WTC11 (cell line): ENCODE measurements around the gene TMEM236. TPM values are rescaled to one million over a fixed set of nuclear protein-coding genes. Genes with fewer than 3 reads are reported as not detected.

Experiments used
- ATAC-seq: fragments of 200-7000 bp; cut with Tn5 transposase; 2 replicates; pipeline ENCODE4 v1.10.0; 2021; ENCODE audit warnings: mild to moderate bottlenecking, moderate library complexity
- CTCF ChIA-PET: fragments of 300-600 bp; sonication (Branson Sonifier 250); formaldehyde crosslinking; loops from one replicate; lab custom pipeline; 2021; ENCODE audit warnings: antibody characterized with exemption; lab: Charles Lee
- POLR2A ChIA-PET: fragments of 350-600 bp; sonication (Branson Sonifier 250); formaldehyde crosslinking; loops from one replicate; lab custom pipeline; 2021; ENCODE audit warnings: antibody characterized with exemption; lab: Charles Lee
- DNase-seq: peaks from one replicate; pipeline ENCODE4 v3.0.0; 2021; ENCODE audit warnings: low spot score
- H3K27ac Mint-ChIP-seq: 2 replicates; pipeline ENCODE4 v1.8.0; 2021; ENCODE audit warnings: mixed read lengths
- H3K27me3 Mint-ChIP-seq: 2 replicates; pipeline ENCODE4 v1.8.0; 2021; ENCODE audit warnings: low read depth, mild to moderate bottlenecking, moderate library complexity, mixed read lengths
- H3K36me3 Mint-ChIP-seq: 2 replicates; pipeline ENCODE4 v1.8.0; 2021; ENCODE audit warnings: mixed read lengths
- H3K4me1 Mint-ChIP-seq: 2 replicates; pipeline ENCODE4 v1.8.0; 2022; ENCODE audit warnings: mixed read lengths
- H3K4me3 Mint-ChIP-seq: 2 replicates; pipeline ENCODE4 v1.8.0; 2021; ENCODE audit warnings: mild to moderate bottlenecking, moderate library complexity, mixed read lengths
- H3K9me3 Mint-ChIP-seq: 2 replicates; pipeline ENCODE4 v1.8.0; 2021; ENCODE audit warnings: mixed read lengths
- AR ChIP-seq: fragments of 250-450 bp; sonication (Bioruptor Pico); IDR thresholded peaks from 2 replicates; pipeline ENCODE4 v1.9.0; 2021; ENCODE audit warnings: mild to moderate bottlenecking
- E2F5 ChIP-seq: sonication (generic); formaldehyde crosslinking; IDR thresholded peaks from 2 replicates; pipeline ENCODE4 v1.8.1; 2022; ENCODE audit warnings: mild to moderate bottlenecking, moderate library complexity, missing genetic modification reagents
- ELF4 ChIP-seq: sonication (generic); formaldehyde crosslinking; IDR thresholded peaks from 2 replicates; pipeline ENCODE4 v1.8.1; 2022; ENCODE audit warnings: low read depth, mild to moderate bottlenecking, moderate library complexity, missing genetic modification reagents
- IRF1 ChIP-seq: sonication (generic); formaldehyde crosslinking; IDR thresholded peaks from 2 replicates; pipeline ENCODE4 v1.8.0; 2023; ENCODE audit warnings: missing genetic modification reagents
- IRF2 ChIP-seq: sonication (generic); formaldehyde crosslinking; IDR thresholded peaks from 2 replicates; pipeline ENCODE4 v1.8.0; 2022; ENCODE audit warnings: low read depth, missing genetic modification reagents, borderline replicate concordance
- JAZF1 ChIP-seq: fragments of 250-450 bp; sonication (Bioruptor Pico); IDR thresholded peaks from 2 replicates; pipeline ENCODE4 v1.9.0; 2021; ENCODE audit warnings: moderate library complexity, mild to moderate bottlenecking, inconsistent platforms
- JUN ChIP-seq: sonication (generic); formaldehyde crosslinking; IDR thresholded peaks from 2 replicates; pipeline ENCODE4 v1.8.0; 2023; ENCODE audit warnings: mild to moderate bottlenecking, missing genetic modification reagents
- NFATC4 ChIP-seq: fragments of 250-450 bp; sonication (Bioruptor Pico); IDR thresholded peaks from 2 replicates; pipeline ENCODE4 v1.9.0; 2021; ENCODE audit warnings: mild to moderate bottlenecking
- NR2C2 ChIP-seq: sonication (generic); formaldehyde crosslinking; IDR thresholded peaks from 2 replicates; pipeline ENCODE4 v1.8.0; 2022; ENCODE audit warnings: mild to moderate bottlenecking, missing genetic modification reagents
- OVOL2 ChIP-seq: fragments of 250-450 bp; sonication (Bioruptor Pico); IDR thresholded peaks from 2 replicates; pipeline ENCODE4 v1.9.0; 2021; ENCODE audit warnings: mild to moderate bottlenecking, borderline replicate concordance
- RELA ChIP-seq: sonication (generic); formaldehyde crosslinking; IDR thresholded peaks from 2 replicates; pipeline ENCODE4 v1.8.1; 2022; ENCODE audit warnings: missing genetic modification reagents, mild to moderate bottlenecking, borderline replicate concordance
- SMAD4 ChIP-seq: sonication (generic); formaldehyde crosslinking; IDR thresholded peaks from 2 replicates; pipeline ENCODE4 v1.8.0; 2022; ENCODE audit warnings: mild to moderate bottlenecking, missing genetic modification reagents
- SP1 ChIP-seq: sonication (generic); formaldehyde crosslinking; conservative IDR thresholded peaks from 2 replicates; pipeline ENCODE4 v1.8.1; 2022; ENCODE audit warnings: missing genetic modification reagents
- TCF7 ChIP-seq: sonication (generic); formaldehyde crosslinking; IDR thresholded peaks from 2 replicates; pipeline ENCODE4 v1.8.0; 2022; ENCODE audit warnings: mild to moderate bottlenecking, low read depth, missing genetic modification reagents, moderate library complexity
- TEAD1 ChIP-seq: sonication (generic); formaldehyde crosslinking; IDR thresholded peaks from 2 replicates; pipeline ENCODE4 v1.8.0; 2022; ENCODE audit warnings: mild to moderate bottlenecking, missing genetic modification reagents
- USF2 ChIP-seq: sonication (generic); formaldehyde crosslinking; IDR thresholded peaks from 2 replicates; pipeline ENCODE4 v1.8.1; 2023; ENCODE audit warnings: mild to moderate bottlenecking, missing genetic modification reagents, moderate library complexity
- ZBTB21 ChIP-seq: sonication (generic); formaldehyde crosslinking; IDR thresholded peaks from 2 replicates; pipeline ENCODE4 v1.8.1; 2023; ENCODE audit warnings: mild to moderate bottlenecking, missing genetic modification reagents, borderline replicate concordance
- ZBTB43 ChIP-seq: sonication (generic); formaldehyde crosslinking; IDR thresholded peaks from 2 replicates; pipeline ENCODE4 v1.8.1; 2023; ENCODE audit warnings: mild to moderate bottlenecking, missing genetic modification reagents
- ZNF138 ChIP-seq: sonication (generic); formaldehyde crosslinking; conservative IDR thresholded peaks from 2 replicates; pipeline ENCODE4 v1.8.1; 2022; ENCODE audit warnings: mild to moderate bottlenecking, moderate library complexity, missing genetic modification reagents
- ZNF263 ChIP-seq: sonication (generic); formaldehyde crosslinking; IDR thresholded peaks from 2 replicates; pipeline ENCODE4 v1.8.1; 2022; ENCODE audit warnings: low read depth, mild to moderate bottlenecking, moderate library complexity, missing genetic modification reagents
- ZNF416 ChIP-seq: fragments of 250-450 bp; sonication (Bioruptor Pico); IDR thresholded peaks from 2 replicates; pipeline ENCODE4 v1.9.0; 2021; ENCODE audit warnings: mild to moderate bottlenecking, inconsistent platforms
- ZNF425 ChIP-seq: fragments of 250-450 bp; sonication (Bioruptor Pico); conservative IDR thresholded peaks from 2 replicates; pipeline ENCODE4 v1.9.0; 2021; ENCODE audit warnings: mild to moderate bottlenecking
- total RNA-seq: library from RNA; stranded (reverse); gene quantifications from 3 replicates; pipeline ENCODE4 v1.2.3, GENCODE V29; 2021

Gene TMEM236
- total RNA-seq, 1 experiment from 2014 or later: 0.04 TPM

- H3K36me3 Mint-ChIP-seq: no peaks in the 10 kb centered on the region
- ATAC-seq: peak; percentile 77
- H3K4me1 Mint-ChIP-seq: peaks cover 5% of the 10 kb centered on the region
- CTCF ChIA-PET: interaction anchor here (0.7 to 3.3 kb wide), 4 partner anchors 14 to 429 kb away, joined by 3 to 11 read pairs (median 4); no protein-coding TSS in a partner anchor
- H3K9me3 Mint-ChIP-seq: no peaks in the 10 kb centered on the region
- DNase-seq: no peak
- TF ChIP-seq SP1 (CRISPR knock-in tag) (no peak), ZNF263 (CRISPR knock-in tag) (no peak), RELA (no peak), IRF2 (CRISPR knock-in tag) (no peak), TEAD1 (CRISPR knock-in tag) (no peak), USF2 (no peak), ZBTB43 (CRISPR knock-in tag) (no peak), NFATC4 (CRISPR knock-in tag) (no peak), ZBTB21 (CRISPR knock-in tag) (no peak), TCF7 (CRISPR knock-in tag) (no peak), E2F5 (CRISPR knock-in tag) (no peak), JUN (no peak), SMAD4 (no peak), OVOL2 (no peak), JAZF1 (CRISPR knock-in tag) (no peak), ZNF416 (no peak), ZNF138 (CRISPR knock-in tag) (no peak), ZNF425 (CRISPR knock-in tag) (no peak), NR2C2 (CRISPR knock-in tag) (no peak)
- no peaks in the 10 kb centered on the region for H3K27me3 Mint-ChIP-seq
- no peak overlapping the region for H3K4me3 Mint-ChIP-seq
- POLR2A ChIA-PET: interaction anchor here (0.6 kb wide), 1 partner anchor 361 kb away, joined by 3 read pairs; no protein-coding TSS in a partner anchor
- H3K27ac Mint-ChIP-seq: no peak overlapping the region
Observed at GRCh38 chr10:17787087-17787961, 35.3 kb downstream of the TMEM236 start.

- Mint-ChIP-seq H3K36me3 (no peaks in the 10 kb centered on the region), H3K9me3 (no peaks in the 10 kb centered on the region), H3K27ac (no peak overlapping the region)
- ATAC-seq: no peak
- CTCF ChIA-PET: interaction anchor here (3.3 kb wide), 1 partner anchor 13 kb away, joined by 11 read pairs; no protein-coding TSS in a partner anchor
- TF ChIP-seq AR (CRISPR knock-in tag) (no peak), SMAD4 (no peak), IRF1 (CRISPR knock-in tag) (no peak), ELF4 (CRISPR knock-in tag) (no peak)
- TF ChIP-seq, all 79 proteins: peak for 0
- no peak for DNase-seq
- Mint-ChIP-seq H3K4me1 (peaks cover 5% of the 10 kb centered on the region), H3K27me3 (no peaks in the 10 kb centered on the region), H3K4me3 (no peak overlapping the region)
- POLR2A ChIA-PET: no interaction called here
Observed at GRCh38 chr10:17788646-17789045, 36.6 kb downstream of the TMEM236 start.
